Measurements from ENCODE around the gene PTPRG.

GRCh38 chr3:61601831-61602230 lies 40.5 kb downstream of the PTPRG start:
- no peak for TF ChIP-seq CTCF (IDR thresholded peaks at IDR 0.05 in 4 of 5, conservative IDR thresholded peaks at IDR 0.05 in 1 of 5)
- no peak for TF ChIP-seq POLR2A (IDR thresholded peaks at IDR 0.05)
